ENCODE data around the gene CSK.
A peak's percentile ranks its signal among the peaks of the same experiment; 100 is the strongest.

DNA sequence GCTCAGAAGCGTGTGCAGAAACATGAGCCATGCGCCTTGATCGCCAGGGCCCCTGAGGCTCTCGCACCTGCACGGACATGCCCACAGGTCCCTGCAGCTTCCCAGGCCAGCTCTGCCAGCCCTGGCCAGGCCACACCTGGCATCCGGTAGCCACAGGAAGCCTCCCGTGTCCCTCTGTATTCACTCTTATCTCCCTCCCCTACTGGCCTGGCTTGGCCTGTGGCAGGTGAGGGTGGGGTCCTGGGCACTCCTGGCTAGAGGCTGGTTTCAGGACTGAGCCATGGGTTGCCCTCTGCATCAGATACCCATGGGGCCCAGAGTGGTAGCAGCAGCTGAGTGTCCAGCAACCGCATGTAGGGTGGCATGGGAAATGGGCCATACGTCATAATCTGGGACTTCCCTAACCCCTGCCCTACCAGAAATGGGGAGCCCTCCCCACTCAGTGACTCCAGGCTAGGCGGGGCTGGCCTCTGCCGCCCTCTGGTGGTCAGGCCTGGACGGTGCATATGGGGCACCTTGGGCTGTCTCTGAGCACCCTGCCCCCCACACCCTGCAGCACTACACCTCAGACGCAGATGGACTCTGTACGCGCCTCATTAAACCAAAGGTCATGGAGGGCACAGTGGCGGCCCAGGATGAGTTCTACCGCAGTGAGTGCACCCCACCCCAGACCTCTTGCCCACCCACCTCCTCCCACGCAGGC lies 18.1 kb downstream of the CSK start:
- peak; percentile 94 to 98 (median 97) for TF ChIP-seq CTCF (IDR thresholded peaks at IDR 0.05)
- TF ChIP-seq POLR2A (IDR thresholded peaks at IDR 0.05), result no peak
